Head of caudate nucleus (tissue), 42 donors: ENCODE data around the gene RANGRF.
A peak's percentile ranks its signal among the peaks of the same experiment; 100 is the strongest.

Experiments used
- DNase-seq, 42 donors: peaks; one replicate each; pipeline versions ENCODE4 v3.0.0 to v3.0.0-alpha.2; 2020 to 2021; ENCODE audit warnings: mixed read lengths in 7 of 42
- intact Hi-C: fragments of 100-400 bp; cut with DNase I; formaldehyde crosslinking; loops from one replicate; pipeline ENCODE4 v1.15.0; 2022

RANGRF gene

DNA sequence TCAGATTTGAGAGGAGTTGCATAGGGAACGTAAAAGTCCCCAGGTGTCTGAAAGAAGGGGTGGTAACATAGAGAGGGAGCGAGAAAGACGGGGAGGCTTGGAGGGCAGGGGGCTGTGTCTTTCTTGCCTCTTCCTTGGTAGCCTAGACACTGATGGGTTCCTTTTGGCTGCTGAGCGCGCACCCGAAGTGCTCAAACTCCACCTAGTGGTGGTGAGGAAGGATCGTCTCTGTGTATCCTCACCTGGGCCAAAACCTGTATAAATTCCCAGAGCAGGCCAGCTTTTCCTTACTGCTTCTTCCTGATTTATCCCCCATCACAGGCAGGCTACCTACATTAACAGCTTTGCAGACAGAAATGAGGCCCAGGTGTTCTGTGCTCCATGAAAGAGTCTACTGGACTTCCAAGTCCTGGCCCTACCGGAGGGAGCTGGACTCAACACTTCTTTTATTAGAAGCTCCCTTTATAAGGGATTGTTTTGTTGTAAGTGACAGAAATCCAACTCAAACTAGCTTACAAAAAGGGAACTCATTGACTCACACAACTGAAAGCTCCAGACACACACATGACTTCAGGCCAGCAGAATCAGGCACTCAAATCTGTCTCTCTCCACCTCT, 12.3 kb downstream of the RANGRF start:
- peak; percentile 44 to 88 (median 70) for DNase-seq
- intact Hi-C loops: loop anchor here (10.0 kb wide), 1 partner anchor 176 kb away; the partner anchor contains the start of gene HES7

- no peak for DNase-seq
- intact Hi-C loops: no loop called here
Measured at GRCh38 chr17:8310601-8311123, 22.2 kb downstream of the RANGRF start.

GRCh38 chr17:8311131-8311790, 22.8 kb downstream of the RANGRF start:
- DNase-seq: no peak
- intact Hi-C loops: no loop called here

DNA sequence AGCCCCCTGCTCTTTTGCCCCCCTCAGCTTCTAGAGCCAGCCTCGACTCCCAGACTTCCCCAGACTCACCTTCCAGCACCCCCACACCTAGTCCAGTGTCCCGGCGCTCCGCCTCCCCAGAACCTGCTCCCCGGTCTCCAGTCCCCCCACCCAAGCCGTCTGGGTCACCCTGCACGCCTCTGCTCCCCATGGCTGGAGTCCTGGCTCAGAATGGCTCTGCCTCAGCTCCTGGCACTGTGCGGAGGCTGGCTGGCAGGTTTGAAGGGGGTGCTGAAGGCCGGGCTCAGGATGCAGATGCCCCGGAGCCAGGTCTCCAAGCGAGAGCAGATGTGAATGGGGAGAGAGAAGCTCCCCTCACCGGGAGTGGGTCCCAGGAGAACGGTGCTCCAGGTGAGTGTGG, 23.8 kb downstream of the RANGRF start:
- intact Hi-C loops: no loop called here
- DNase-seq: no peak

DNA sequence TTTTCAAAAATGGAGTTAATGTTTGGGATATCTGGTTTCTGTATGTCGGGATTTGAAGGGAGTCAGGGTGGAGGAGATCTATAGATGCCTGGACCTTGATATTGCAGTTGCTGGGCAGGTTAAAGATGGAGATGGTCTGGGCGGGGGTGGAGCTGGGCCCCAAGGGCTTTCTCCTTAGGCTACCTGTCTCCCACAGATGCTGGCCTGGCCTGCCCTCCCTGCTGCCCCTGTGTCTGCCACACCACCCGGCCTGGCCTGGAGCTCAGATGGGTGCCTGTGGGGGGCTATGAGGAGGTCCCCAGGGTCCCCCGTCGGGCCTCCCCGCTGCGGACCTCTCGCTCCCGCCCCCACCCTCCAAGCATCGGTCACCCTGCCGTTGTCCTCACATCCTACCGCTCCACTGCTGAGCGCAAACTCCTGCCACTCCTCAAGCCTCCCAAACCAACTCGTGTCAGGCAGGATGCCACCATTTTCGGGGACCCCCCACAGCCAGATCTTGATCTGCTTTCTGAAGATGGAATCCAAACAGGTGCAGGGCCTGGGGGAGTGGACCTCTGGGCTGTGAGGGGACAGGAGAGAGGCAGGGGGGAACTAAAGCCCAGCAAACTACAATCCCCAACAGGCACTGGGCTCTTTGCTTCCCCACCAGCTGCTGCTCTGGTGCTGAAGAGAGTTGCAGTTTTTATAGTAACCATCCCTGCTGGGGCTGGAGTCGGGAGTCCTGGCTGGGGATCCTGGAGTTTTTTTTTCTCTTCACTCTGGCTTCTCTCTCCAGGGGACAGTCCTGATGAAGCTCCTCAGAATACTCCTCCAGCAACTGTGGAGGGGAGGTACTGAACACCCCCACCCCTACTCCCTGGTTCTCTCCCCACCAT, 24.5 kb downstream of the RANGRF start:
- intact Hi-C loops: no loop called here

GRCh38 chr17:8314797-8315763, 26.6 kb downstream of the RANGRF start:
- intact Hi-C loops: no loop called here
- no peak for DNase-seq

More for the DNA sequence above, 24.5 kb downstream of the RANGRF start:
- no peak for DNase-seq

DNA sequence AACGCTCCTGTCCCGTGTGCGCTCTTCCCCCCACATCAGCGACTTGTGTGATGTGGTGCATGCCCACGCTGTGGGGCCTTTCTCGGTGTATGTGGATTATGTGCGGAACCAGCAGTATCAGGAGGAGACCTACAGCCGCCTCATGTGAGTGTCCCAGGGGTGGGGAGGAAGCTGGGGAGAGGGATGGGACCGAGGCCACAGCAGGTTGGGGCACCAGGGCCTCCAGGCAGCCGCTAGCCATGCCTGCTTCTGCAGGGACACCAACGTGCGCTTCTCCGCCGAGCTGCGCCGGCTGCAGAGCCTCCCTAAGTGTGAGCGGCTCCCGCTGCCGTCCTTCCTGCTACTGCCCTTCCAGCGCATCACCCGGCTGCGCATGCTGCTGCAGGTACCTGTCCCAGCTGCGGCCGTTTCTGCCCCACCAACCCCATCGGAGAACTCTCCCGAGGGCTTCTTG, 27.3 kb downstream of the RANGRF start:
- no peak for DNase-seq
- intact Hi-C loops: no loop called here

DNA sequence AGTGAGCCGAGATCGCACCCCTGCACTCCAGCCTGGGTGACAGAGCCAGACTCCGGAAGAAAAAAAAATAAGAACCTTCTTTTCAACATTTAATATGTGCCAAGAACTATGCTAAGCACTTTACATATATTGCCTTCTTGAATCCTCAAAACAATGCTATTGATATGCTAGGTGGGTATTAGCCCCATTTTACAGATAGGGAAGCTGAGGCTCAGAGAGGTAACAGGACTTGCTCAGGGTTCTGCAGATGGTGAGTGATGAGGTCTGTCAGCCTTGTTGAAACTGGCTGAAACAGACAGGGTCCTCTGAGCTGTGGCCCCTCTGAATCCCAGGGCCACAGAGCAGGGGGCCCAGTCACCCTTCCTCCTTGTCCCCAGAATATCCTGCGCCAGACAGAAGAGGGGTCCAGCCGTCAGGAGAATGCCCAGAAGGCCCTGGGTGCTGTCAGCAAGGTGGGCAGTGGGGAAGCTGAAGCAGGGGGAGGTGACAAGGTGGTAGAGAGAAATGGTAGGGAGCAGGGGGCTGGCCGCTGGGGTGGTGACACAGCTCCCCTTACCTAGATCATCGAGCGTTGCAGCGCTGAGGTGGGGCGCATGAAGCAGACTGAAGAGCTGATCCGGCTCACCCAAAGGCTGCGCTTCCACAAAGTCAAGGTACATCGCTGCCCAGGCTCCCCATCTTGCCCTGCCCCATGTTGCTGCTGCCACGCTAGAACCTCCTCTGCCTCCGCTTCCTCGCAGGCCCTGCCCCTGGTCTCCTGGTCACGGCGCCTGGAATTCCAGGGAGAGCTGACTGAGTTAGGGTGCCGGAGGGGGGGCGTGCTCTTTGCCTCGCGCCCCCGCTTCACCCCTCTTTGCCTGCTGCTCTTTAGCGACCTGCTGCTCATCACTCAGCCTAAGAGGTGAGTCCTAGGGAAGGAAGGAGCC, 29.8 kb downstream of the RANGRF start:
- no peak for DNase-seq

GRCh38 chr17:8320262-8320661, 31.8 kb downstream of the RANGRF start:
- intact Hi-C loops: no loop called here
- DNase-seq: no peak

More for the DNA sequence above, 29.8 kb downstream of the RANGRF start:
- intact Hi-C loops: no loop called here

- no peak for DNase-seq
- intact Hi-C loops: no loop called here
Measured at GRCh38 chr17:8320990-8321389, 32.5 kb downstream of the RANGRF start.

- no peak for DNase-seq
- intact Hi-C loops: no loop called here
Measured at GRCh38 chr17:8322061-8322460, 33.6 kb downstream of the RANGRF start.

GRCh38 chr17:8324132-8324531, 35.7 kb downstream of the RANGRF start:
- intact Hi-C loops: no loop called here
- no peak for DNase-seq

DNA sequence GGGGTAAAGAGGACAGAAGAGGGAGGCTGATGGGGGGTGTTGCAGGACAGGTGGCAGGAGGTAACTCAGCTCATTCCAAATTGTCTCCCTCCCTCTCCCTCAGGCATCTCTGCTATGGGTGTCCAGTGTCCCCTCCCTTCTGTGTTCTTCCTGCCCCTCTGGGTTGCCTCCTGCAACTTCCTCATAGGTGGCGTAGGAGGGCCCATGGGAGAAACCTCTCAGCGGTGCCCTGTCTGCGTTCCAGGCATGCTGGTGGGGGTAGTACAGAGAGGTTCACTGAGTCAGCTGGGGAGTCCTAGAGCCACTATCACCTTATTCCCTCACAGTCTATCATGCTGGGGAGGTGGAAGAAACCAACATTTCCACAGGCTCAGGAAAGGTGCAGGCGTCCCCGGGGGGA, 36.5 kb downstream of the RANGRF start:
- DNase-seq: peak in 1 of 42 donors; percentile 17
- intact Hi-C loops: no loop called here

DNA sequence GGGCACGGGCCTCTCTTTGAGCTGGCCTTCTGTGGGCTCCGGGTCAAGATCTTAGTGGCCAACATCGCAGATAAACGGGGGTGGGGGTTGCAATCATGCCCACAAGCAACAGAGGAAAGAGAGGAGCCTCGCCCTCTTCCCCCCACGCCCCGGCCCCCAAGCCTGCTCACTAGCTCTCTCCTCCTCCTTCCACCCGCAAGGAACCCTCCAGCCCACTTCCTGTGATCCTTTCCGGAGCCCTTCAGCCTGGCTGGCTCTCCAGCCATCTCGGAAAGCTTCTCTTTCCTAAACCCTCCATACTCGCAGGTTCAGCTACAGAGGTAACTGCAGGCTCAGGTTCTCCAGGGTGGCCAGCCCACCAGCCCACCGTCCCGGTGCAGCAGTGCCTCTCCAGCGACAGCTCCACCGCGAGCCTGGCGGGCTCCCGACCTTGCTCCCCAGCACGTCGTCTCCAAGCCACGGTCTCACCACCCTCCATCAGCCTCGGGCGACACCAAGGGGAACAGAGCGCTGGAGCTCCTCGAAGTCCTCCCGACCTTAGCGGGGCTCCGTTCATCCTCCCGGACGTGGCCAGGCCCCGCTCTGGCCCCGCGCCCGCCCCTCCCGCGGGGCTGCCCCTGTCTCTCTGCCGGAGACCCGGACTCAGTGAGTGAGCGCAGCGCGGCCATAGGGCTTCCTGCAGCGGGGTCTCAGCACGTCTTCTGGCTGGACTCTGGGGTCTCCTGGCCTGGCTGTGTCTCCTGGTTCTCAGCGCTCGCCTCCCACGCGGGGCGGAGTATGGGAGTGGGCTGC, 38.2 kb downstream of the RANGRF start:
- intact Hi-C loops: no loop called here

DNA sequence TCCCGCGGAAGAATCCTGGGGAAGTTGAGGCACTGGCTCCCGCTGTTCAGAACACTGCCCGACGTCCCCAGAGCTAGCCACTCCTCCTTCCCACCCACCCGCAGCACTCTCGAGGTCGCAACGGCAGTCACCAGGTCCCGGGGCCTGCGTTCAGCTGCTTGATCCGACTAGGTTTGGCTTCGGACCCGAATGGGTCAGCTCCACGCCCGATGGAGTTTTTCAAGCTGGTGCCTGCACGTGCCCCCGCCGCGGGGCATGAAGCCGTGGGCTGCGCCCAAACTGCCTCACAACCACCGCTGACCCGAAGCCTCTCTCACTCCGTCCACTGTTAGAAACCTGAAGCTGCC, 38.8 kb downstream of the RANGRF start:
- intact Hi-C loops: no loop called here
- no peak for DNase-seq

More for the DNA sequence above, 38.2 kb downstream of the RANGRF start:
- peak in 37 of 42 donors; percentile 17 to 70 (median 37) for DNase-seq

GRCh38 chr17:8332128-8332527, 43.7 kb downstream of the RANGRF start:
- intact Hi-C loops: no loop called here

DNA sequence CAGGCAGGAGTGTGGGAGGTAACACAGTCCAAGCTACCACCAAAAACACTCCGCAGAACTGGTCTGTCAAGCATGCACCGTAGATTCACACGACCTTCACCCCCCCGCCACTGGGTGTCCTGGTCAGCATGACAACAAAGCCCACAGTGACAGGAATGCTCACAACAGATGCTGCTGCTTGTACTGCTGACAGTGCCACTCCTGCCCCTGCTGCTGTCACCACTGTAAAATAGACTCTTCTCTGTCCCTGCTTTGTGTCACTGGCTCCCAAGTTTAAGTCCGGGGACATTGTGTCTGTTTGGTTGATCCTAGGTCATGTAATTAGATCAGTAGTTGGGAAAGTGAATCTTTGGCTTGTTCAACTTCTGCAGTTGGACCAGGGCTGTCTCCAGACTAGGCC, 44.2 kb downstream of the RANGRF start:
- DNase-seq: peak in 13 of 42 donors; percentile 9 to 57 (median 29)

More at GRCh38 chr17:8332128-8332527, 43.7 kb downstream of the RANGRF start:
- DNase-seq: no peak

More for the DNA sequence above, 44.2 kb downstream of the RANGRF start:
- intact Hi-C loops: no loop called here
